ENCODE results near the gene SSH2.

GRCh38 chr17:29847118-29847517 lies 82.9 kb downstream of the SSH2 start:
- TF ChIP-seq EP300 (IDR thresholded peaks at IDR 0.05) (no peak), POLR2A (IDR thresholded peaks at IDR 0.05) (no peak), CTCF (IDR thresholded peaks at IDR 0.05) (no peak), POLR2AphosphoS5 (IDR thresholded peaks at IDR 0.05) (no peak)
